ENCODE results near the gene PDILT.

Gene PDILT

DNA sequence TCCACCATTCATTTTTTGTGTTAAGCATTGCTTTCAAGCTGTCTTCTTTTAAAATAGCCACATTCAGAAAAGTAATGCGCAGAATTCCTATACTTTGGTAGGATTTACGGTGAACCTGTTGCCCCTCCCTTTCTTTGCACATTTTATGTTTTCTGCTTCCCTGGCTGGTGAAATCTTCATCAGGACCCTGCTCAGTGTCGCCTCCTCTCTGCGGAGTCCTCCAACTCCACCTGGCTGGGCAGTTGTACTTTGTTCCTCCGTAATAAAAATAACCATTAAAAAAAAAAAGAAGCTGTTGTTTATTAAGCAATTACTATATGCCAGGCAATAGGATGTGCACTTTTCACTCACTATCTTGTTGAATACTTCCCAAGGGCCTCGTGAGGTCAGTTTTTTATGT is 54.9 kb downstream of the PDILT start:
- no peaks in the 10 kb centered on the region for H3K27me3 ChIP-seq (ENCODE audit: insufficient read depth, poor library complexity, severe bottlenecking)
- DNase-seq (ENCODE audit: low read depth in 1 of 2, low spot score in 1 of 2) = no peak
- no peak overlapping the region for H3K4me3 ChIP-seq (replicated peaks; ENCODE audit: insufficient read depth, low read length)
- TF ChIP-seq POLR2AphosphoS5 (IDR thresholded peaks at IDR 0.05; ENCODE audit: low read depth) (no peak), CTCF (IDR thresholded peaks at IDR 0.05; ENCODE audit: insufficient read depth, low read length) (no peak), REST (IDR thresholded peaks at IDR 0.05; ENCODE audit: insufficient replicate concordance, low read depth) (no peak), SPI1 (IDR thresholded peaks at IDR 0.05; ENCODE audit: borderline replicate concordance, low read depth) (no peak), GABPA (IDR thresholded peaks at IDR 0.05; ENCODE audit: low read depth) (no peak)
- H3K27ac ChIP-seq (replicated peaks) = no peak overlapping the region

- no peaks in the 10 kb centered on the region for H3K27me3 ChIP-seq (ENCODE audit: insufficient read depth, poor library complexity, severe bottlenecking)
- H3K27ac ChIP-seq (replicated peaks) = no peak overlapping the region
- TF ChIP-seq SPI1 (IDR thresholded peaks at IDR 0.05; ENCODE audit: borderline replicate concordance, low read depth) (no peak), GABPA (IDR thresholded peaks at IDR 0.05; ENCODE audit: low read depth) (no peak), REST (IDR thresholded peaks at IDR 0.05; ENCODE audit: insufficient replicate concordance, low read depth) (no peak), POLR2AphosphoS5 (IDR thresholded peaks at IDR 0.05; ENCODE audit: low read depth) (no peak), CTCF (IDR thresholded peaks at IDR 0.05; ENCODE audit: insufficient read depth, low read length) (no peak)
- DNase-seq (ENCODE audit: low read depth in 1 of 2, low spot score in 1 of 2) = no peak
- no peak overlapping the region for H3K4me3 ChIP-seq (replicated peaks; ENCODE audit: insufficient read depth, low read length)
These were observed 56.0 kb downstream of the PDILT start for GRCh38 chr16:20348365-20349185.

- DNase-seq (ENCODE audit: low read depth in 1 of 2, low spot score in 1 of 2) = no peak
- H3K27ac ChIP-seq (replicated peaks) = no peak overlapping the region
- TF ChIP-seq POLR2AphosphoS5 (IDR thresholded peaks at IDR 0.05; ENCODE audit: low read depth) (no peak), GABPA (IDR thresholded peaks at IDR 0.05; ENCODE audit: low read depth) (no peak), REST (IDR thresholded peaks at IDR 0.05; ENCODE audit: insufficient replicate concordance, low read depth) (no peak), SPI1 (IDR thresholded peaks at IDR 0.05; ENCODE audit: borderline replicate concordance, low read depth) (no peak), CTCF (IDR thresholded peaks at IDR 0.05; ENCODE audit: insufficient read depth, low read length) (no peak)
- no peak overlapping the region for H3K4me3 ChIP-seq (replicated peaks; ENCODE audit: insufficient read depth, low read length)
- no peaks in the 10 kb centered on the region for H3K27me3 ChIP-seq (ENCODE audit: insufficient read depth, poor library complexity, severe bottlenecking)
These were observed 56.7 kb downstream of the PDILT start for GRCh38 chr16:20347666-20348364.

Measured in HL-60 (cell line).